Measurements from ENCODE around the gene SLF2.
"Not testable (repeated sequence)": the region's sequence is repeated elsewhere in the genome, so short reads cannot be mapped to it uniquely, and the experiment has no call there.

SLF2 gene

GRCh38 chr10:100881556-100882213 lies 31.1 kb upstream of the SLF2 start:
- no peak for TF ChIP-seq CTCF (IDR thresholded peaks at IDR 0.05; ENCODE audit: low read depth, low read length)
- DNase-seq (ENCODE audit: extremely low read depth, low read depth) = no peak

- no peak for DNase-seq (ENCODE audit: extremely low read depth, low read depth)
Observed at GRCh38 chr10:100882252-100882651, 30.5 kb upstream of the SLF2 start.

GRCh38 chr10:100882671-100883311 lies 30.0 kb upstream of the SLF2 start:
- no peak for TF ChIP-seq CTCF (IDR thresholded peaks at IDR 0.05; ENCODE audit: low read depth, low read length)

More at GRCh38 chr10:100882252-100882651, 30.5 kb upstream of the SLF2 start:
- no peak for TF ChIP-seq CTCF (IDR thresholded peaks at IDR 0.05; ENCODE audit: low read depth, low read length)

GRCh38 chr10:100883312-100883821 lies 29.4 kb upstream of the SLF2 start:
- DNase-seq (ENCODE audit: extremely low read depth, low read depth) = no peak
- TF ChIP-seq CTCF (IDR thresholded peaks at IDR 0.05; ENCODE audit: low read depth, low read length) = no peak

More at GRCh38 chr10:100882671-100883311, 30.0 kb upstream of the SLF2 start:
- DNase-seq (ENCODE audit: extremely low read depth, low read depth) = no peak

- not testable (repeated sequence) for DNase-seq (ENCODE audit: extremely low read depth, low read depth)
Observed at GRCh38 chr10:100885611-100886010, 27.2 kb upstream of the SLF2 start.

- TF ChIP-seq CTCF (IDR thresholded peaks at IDR 0.05; ENCODE audit: low read depth, low read length) = no peak
- DNase-seq (ENCODE audit: extremely low read depth, low read depth) = no peak
Observed at GRCh38 chr10:100886091-100886490, 26.7 kb upstream of the SLF2 start.

GRCh38 chr10:100886521-100886920 lies 26.2 kb upstream of the SLF2 start:
- no peak for TF ChIP-seq CTCF (IDR thresholded peaks at IDR 0.05; ENCODE audit: low read depth, low read length)
- no peak for DNase-seq (ENCODE audit: extremely low read depth, low read depth)

Data from AG09319 (cell line).